Measurements from ENCODE around the gene GFOD2. TPM values are rescaled to one million over a fixed set of nuclear protein-coding genes. Genes with fewer than 3 reads are reported as not detected.

The GFOD2 gene
- polyA plus RNA-seq: 6.4 TPM
- long read RNA-seq, donor 1, full-length matches to known transcripts: 7 of 7 reads
- long read RNA-seq, donor 1, partial matches to known transcripts: 0 of 7 reads
- long read RNA-seq, donor 1, other reads (novel, unspliced or antisense): 0 of 7 reads
- long read RNA-seq, donor 2, partial matches to known transcripts: 0 of 3 reads
- long read RNA-seq, donor 2, other reads (novel, unspliced or antisense): 0 of 3 reads
- long read RNA-seq, donor 3: 0 reads
- long read RNA-seq, donor 4, partial matches to known transcripts: 0 of 1 reads
- long read RNA-seq, donor 4, other reads (novel, unspliced or antisense): 0 of 1 reads
- long read RNA-seq, donor 5, full-length matches to known transcripts: 6 of 6 reads
- long read RNA-seq, donor 5, partial matches to known transcripts: 0 of 6 reads
- long read RNA-seq, donor 5, other reads (novel, unspliced or antisense): 0 of 6 reads
- long read RNA-seq, donor 6, full-length matches to known transcripts: 4 of 4 reads
- long read RNA-seq, donor 6, partial matches to known transcripts: 0 of 4 reads
- long read RNA-seq, donor 6, other reads (novel, unspliced or antisense): 0 of 4 reads
- long read RNA-seq, donor 7, partial matches to known transcripts: 7 of 10 reads
- long read RNA-seq, donor 7, other reads (novel, unspliced or antisense): 0 of 10 reads
- long read RNA-seq, donor 8, full-length matches to known transcripts: 8 of 8 reads
- long read RNA-seq, donor 8, partial matches to known transcripts: 0 of 8 reads
- long read RNA-seq, donor 8, other reads (novel, unspliced or antisense): 0 of 8 reads
- long read RNA-seq, donor 9, full-length matches to known transcripts: 2 of 2 reads
- long read RNA-seq, donor 9, partial matches to known transcripts: 0 of 2 reads
- long read RNA-seq, donor 9, other reads (novel, unspliced or antisense): 0 of 2 reads
- long read RNA-seq, donor 10, full-length matches to known transcripts: 3 of 3 reads
- long read RNA-seq, donor 10, partial matches to known transcripts: 0 of 3 reads
- long read RNA-seq, donor 10, other reads (novel, unspliced or antisense): 0 of 3 reads
- long read RNA-seq, donor 11, partial matches to known transcripts: 0 of 3 reads
- long read RNA-seq, donor 11, other reads (novel, unspliced or antisense): 0 of 3 reads

DNA sequence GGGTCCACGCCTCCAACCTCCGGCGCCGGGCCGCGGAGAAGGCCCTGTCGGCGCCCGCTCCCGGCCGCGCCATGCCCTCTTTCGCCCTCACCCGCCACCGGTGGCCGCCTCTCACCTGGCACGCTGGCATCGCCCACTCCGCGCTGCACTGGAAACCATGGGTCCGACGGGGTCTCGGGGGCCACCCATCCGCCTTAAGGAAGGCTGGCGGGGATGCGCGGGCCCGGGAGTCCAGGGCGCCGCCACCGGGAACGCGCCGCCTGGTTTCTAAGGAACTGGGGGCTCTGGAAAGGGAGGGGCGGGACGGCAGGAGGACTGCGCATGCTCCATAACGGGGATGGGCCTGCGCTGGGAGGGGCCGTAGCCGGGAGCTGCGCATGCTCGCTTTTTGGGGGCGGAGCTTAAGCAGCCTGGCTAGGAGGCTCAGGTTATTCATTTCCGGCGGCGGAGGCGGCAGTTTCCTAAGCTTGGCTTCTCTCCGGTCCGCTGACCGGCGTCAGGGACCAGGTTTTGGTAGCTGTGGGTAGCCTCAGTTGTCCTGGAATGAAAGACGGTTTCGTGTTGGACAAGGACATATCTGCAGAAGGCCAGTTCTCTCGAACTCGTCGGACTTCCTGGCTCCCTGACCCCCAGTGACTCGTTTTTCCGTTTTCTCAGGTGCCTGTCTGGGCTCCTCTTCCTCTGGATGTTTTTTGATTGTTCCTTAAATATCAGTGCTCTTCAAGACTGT is at the start of gene GFOD2:
Gene GFOD2 (minus strand): TSS at position 269 of the 730 bp plus-strand sequence. CDS start 33,601 bp downstream, outside the sequence.
- WGBS (ENCODE audit: insufficient coverage, low lambda C conversion rate): no CpG with 5 or more reads among the region's 59 CpGs

DNA sequence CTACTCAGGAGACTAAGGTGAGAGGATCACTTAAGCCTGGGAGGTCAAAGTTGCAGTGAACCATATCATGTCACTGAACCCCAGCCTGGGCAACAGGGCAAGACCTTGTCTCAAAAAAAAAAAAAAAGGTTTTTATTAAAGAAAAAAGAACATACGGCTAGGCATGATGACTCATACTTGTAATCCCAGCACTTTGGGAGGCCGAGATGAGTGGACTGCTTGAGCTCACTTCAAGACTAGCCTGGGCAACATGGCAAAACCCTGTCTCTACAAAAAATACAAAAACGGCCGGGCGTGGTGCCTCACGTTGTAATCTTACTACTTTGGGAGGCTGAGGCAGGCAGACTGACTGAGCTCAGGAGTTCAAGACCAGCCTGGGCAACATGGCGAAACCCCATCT is 48.8 kb upstream of the GFOD2 start:
- WGBS (ENCODE audit: insufficient coverage, low lambda C conversion rate): no CpG with 5 or more reads among the region's 7 CpGs
- no peak overlapping the region for H3K4me3 ChIP-seq (ENCODE audit: low read length)
- H3K4me1 ChIP-seq (ENCODE audit: control insufficient read depth, insufficient read depth, low read length): no peaks in the 10 kb centered on the region
- peaks cover 24% of the 10 kb centered on the region for H3K36me3 ChIP-seq (ENCODE audit: control insufficient read depth, insufficient read depth, low read length)
- no peaks in the 10 kb centered on the region for H3K27me3 ChIP-seq (ENCODE audit: control insufficient read depth, insufficient read depth, low read length)
- no peaks in the 10 kb centered on the region for H3K9me3 ChIP-seq (ENCODE audit: control insufficient read depth, low read depth, low read length)
- H3K27ac ChIP-seq (ENCODE audit: low read length): no peak overlapping the region
- DNase-seq: no peak

More for the DNA sequence above, at the start of gene GFOD2:
- Histone ChIP-seq H3K36me3 (ENCODE audit: control insufficient read depth, insufficient read depth, low read length) (peaks cover 3% of the 10 kb centered on the region), H3K27ac (ENCODE audit: low read length) (peak within 1 kb of the TSS; percentile 27), H3K9me3 (ENCODE audit: control insufficient read depth, low read depth, low read length) (no peaks in the 10 kb centered on the region), H3K4me3 (ENCODE audit: low read length) (peak within 1 kb of the TSS; percentile 54), H3K27me3 (ENCODE audit: control insufficient read depth, insufficient read depth, low read length) (peaks cover 35% of the 10 kb centered on the region), H3K4me1 (ENCODE audit: control insufficient read depth, insufficient read depth, low read length) (peaks cover 14% of the 10 kb centered on the region)
- DNase-seq: peak; percentile 89 to 92

DNA sequence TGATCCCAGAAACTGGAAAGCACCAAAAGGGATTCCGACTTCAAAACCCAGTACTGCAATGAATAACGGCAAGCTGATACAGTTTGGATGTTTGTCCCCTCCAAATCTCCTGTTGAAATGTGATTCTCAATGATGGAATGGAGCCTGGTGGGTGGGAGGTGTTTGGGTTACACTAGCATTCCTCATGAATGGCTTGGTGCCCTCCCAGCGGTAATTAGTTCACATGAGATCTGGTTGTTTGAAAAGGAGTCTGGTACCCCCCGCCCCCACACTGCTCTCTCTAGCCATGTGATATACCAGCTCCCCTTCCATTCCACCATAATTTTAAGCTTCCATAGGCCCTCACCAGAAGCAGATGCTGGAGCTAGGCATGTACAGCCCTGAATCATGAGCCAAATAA is 47.2 kb upstream of the GFOD2 start:
- no peak overlapping the region for H3K27ac ChIP-seq (ENCODE audit: low read length)
- no peaks in the 10 kb centered on the region for H3K4me1 ChIP-seq (ENCODE audit: control insufficient read depth, insufficient read depth, low read length)
- no peak for DNase-seq
- WGBS (ENCODE audit: insufficient coverage, low lambda C conversion rate): 90% methylated on average over 2 of the region's 4 CpGs
- peaks cover 26% of the 10 kb centered on the region for H3K36me3 ChIP-seq (ENCODE audit: control insufficient read depth, insufficient read depth, low read length)
- no peaks in the 10 kb centered on the region for H3K27me3 ChIP-seq (ENCODE audit: control insufficient read depth, insufficient read depth, low read length)
- no peaks in the 10 kb centered on the region for H3K9me3 ChIP-seq (ENCODE audit: control insufficient read depth, low read depth, low read length)
- no peak overlapping the region for H3K4me3 ChIP-seq (ENCODE audit: low read length)

GRCh38 chr16:67764158-67764667 is 45.1 kb upstream of the GFOD2 start:
- Histone ChIP-seq H3K4me3 (ENCODE audit: low read length) (no peak overlapping the region), H3K27ac (ENCODE audit: low read length) (no peak overlapping the region), H3K4me1 (ENCODE audit: control insufficient read depth, insufficient read depth, low read length) (no peaks in the 10 kb centered on the region), H3K9me3 (ENCODE audit: control insufficient read depth, low read depth, low read length) (no peaks in the 10 kb centered on the region), H3K36me3 (ENCODE audit: control insufficient read depth, insufficient read depth, low read length) (peaks cover 24% of the 10 kb centered on the region), H3K27me3 (ENCODE audit: control insufficient read depth, insufficient read depth, low read length) (no peaks in the 10 kb centered on the region)
- 100% methylated on average over 2 of the region's 7 CpGs for WGBS (ENCODE audit: insufficient coverage, low lambda C conversion rate)
- DNase-seq: no peak

GRCh38 chr16:67763066-67763465 is 44.0 kb upstream of the GFOD2 start:
- no peaks in the 10 kb centered on the region for H3K27me3 ChIP-seq (ENCODE audit: control insufficient read depth, insufficient read depth, low read length)
- no peak overlapping the region for H3K4me3 ChIP-seq (ENCODE audit: low read length)
- no CpG with 5 or more reads among the region's 5 CpGs for WGBS (ENCODE audit: insufficient coverage, low lambda C conversion rate)
- DNase-seq: no peak
- H3K4me1 ChIP-seq (ENCODE audit: control insufficient read depth, insufficient read depth, low read length): no peaks in the 10 kb centered on the region
- no peak overlapping the region for H3K27ac ChIP-seq (ENCODE audit: low read length)
- H3K36me3 ChIP-seq (ENCODE audit: control insufficient read depth, insufficient read depth, low read length): peaks cover 29% of the 10 kb centered on the region
- H3K9me3 ChIP-seq (ENCODE audit: control insufficient read depth, low read depth, low read length): no peaks in the 10 kb centered on the region

- DNase-seq: no peak
- WGBS (ENCODE audit: insufficient coverage, low lambda C conversion rate): no CpG with 5 or more reads among the region's 2 CpGs
- H3K4me3 ChIP-seq (ENCODE audit: low read length): no peak overlapping the region
Observed at GRCh38 chr16:67762385-67762784, 43.3 kb upstream of the GFOD2 start.

GRCh38 chr16:67761924-67762323 is 42.8 kb upstream of the GFOD2 start:
- Histone ChIP-seq H3K36me3 (ENCODE audit: control insufficient read depth, insufficient read depth, low read length) (peaks cover 34% of the 10 kb centered on the region), H3K27me3 (ENCODE audit: control insufficient read depth, insufficient read depth, low read length) (no peaks in the 10 kb centered on the region), H3K27ac (ENCODE audit: low read length) (no peak overlapping the region), H3K4me1 (ENCODE audit: control insufficient read depth, insufficient read depth, low read length) (no peaks in the 10 kb centered on the region), H3K4me3 (ENCODE audit: low read length) (no peak overlapping the region), H3K9me3 (ENCODE audit: control insufficient read depth, low read depth, low read length) (no peaks in the 10 kb centered on the region)
- no peak for DNase-seq
- no CpG with 5 or more reads among the region's 1 CpG for WGBS (ENCODE audit: insufficient coverage, low lambda C conversion rate)

More at GRCh38 chr16:67762385-67762784, 43.3 kb upstream of the GFOD2 start:
- Histone ChIP-seq H3K36me3 (ENCODE audit: control insufficient read depth, insufficient read depth, low read length) (peaks cover 34% of the 10 kb centered on the region), H3K9me3 (ENCODE audit: control insufficient read depth, low read depth, low read length) (no peaks in the 10 kb centered on the region), H3K4me1 (ENCODE audit: control insufficient read depth, insufficient read depth, low read length) (no peaks in the 10 kb centered on the region), H3K27me3 (ENCODE audit: control insufficient read depth, insufficient read depth, low read length) (no peaks in the 10 kb centered on the region), H3K27ac (ENCODE audit: low read length) (no peak overlapping the region)

DNA sequence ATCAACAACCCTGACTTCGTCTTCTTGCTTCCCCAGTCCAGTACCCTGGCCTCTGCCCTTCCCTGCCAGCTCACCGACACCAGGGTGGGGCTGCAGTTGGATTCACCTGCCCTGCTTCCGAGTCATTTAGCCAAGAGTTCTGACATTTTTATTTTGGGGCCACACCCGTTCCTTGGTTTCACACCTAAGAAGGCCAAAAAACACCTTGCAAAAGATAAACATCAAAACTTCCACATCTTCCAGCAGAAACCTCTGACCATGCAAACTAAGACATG is 41.8 kb upstream of the GFOD2 start:
- Histone ChIP-seq H3K27ac (ENCODE audit: low read length) (no peak overlapping the region), H3K27me3 (ENCODE audit: control insufficient read depth, insufficient read depth, low read length) (no peaks in the 10 kb centered on the region), H3K4me3 (ENCODE audit: low read length) (no peak overlapping the region), H3K9me3 (ENCODE audit: control insufficient read depth, low read depth, low read length) (no peaks in the 10 kb centered on the region), H3K4me1 (ENCODE audit: control insufficient read depth, insufficient read depth, low read length) (no peaks in the 10 kb centered on the region), H3K36me3 (ENCODE audit: control insufficient read depth, insufficient read depth, low read length) (peaks cover 31% of the 10 kb centered on the region)
- no CpG with 5 or more reads among the region's 4 CpGs for WGBS (ENCODE audit: insufficient coverage, low lambda C conversion rate)
- DNase-seq: no peak

DNA sequence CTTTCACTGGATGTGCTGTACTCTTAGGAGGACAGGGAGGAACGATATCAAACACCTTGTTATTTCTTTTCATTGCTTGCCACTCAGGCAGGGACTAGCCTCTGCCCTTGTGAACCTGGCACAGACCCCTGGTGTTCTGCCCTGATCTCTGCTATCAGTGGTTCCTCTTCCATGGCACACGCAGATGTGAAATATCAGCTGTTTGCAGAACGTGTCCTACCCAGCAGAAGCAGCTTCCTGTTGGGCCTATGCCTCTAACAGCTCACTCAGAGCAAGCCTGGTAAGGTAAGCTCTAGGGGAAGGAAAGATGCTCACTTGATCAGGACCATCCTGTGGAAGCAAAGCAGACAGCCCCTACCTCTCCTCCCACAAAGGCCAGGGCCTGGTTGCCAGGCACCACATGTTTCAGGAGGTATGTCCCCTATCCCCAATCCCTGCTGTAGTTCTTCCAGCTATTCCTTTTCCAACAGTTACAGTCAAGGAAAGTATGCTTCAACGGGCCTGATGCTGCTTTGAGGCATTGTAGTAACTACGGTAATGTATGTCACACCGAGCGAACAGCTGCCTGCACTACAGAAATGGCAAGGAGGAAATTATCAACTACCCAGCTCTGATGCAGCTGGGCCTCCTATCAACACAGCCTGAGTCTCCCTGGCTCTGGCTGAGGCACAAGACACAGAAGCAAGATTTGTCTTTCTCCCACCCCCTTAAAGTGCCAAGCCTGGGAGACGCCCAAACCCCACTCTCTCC is 41.3 kb upstream of the GFOD2 start:
- Histone ChIP-seq H3K4me1 (ENCODE audit: control insufficient read depth, insufficient read depth, low read length) (no peaks in the 10 kb centered on the region), H3K27me3 (ENCODE audit: control insufficient read depth, insufficient read depth, low read length) (no peaks in the 10 kb centered on the region), H3K4me3 (ENCODE audit: low read length) (no peak overlapping the region), H3K9me3 (ENCODE audit: control insufficient read depth, low read depth, low read length) (no peaks in the 10 kb centered on the region), H3K36me3 (ENCODE audit: control insufficient read depth, insufficient read depth, low read length) (peaks cover 33% of the 10 kb centered on the region), H3K27ac (ENCODE audit: low read length) (no peak overlapping the region)
- no CpG with 5 or more reads among the region's 8 CpGs for WGBS (ENCODE audit: insufficient coverage, low lambda C conversion rate)
- DNase-seq: no peak
